LNCAP (cell line): Measurements from ENCODE around the gene PALM3.

Experiments used
- CTCF ChIP-seq: fragments of 450-650 bp; IDR thresholded peaks from 2 replicates; pipeline ENCODE4 v1.5.1; 2017; ENCODE audit warnings: mild to moderate bottlenecking

The PALM3 gene

DNA sequence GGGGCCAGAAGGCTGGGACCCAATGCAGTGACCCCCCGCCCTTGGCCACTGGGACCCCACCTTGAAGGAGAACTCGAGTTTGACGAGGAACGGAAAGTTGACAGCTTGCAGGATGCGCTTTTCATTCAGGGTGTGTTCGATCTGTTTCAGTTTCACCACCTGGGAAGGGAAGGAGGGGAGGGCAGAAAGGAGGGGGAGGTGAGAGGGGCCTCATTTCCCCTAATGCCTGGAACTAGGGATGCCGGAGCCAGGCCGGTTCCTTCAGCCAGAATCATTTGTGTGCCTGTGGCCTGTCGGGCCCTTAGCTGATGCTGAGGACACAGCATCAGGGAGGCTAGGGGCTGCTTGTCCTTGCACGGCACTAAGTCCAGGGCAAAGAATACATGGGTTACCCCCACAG, 40.9 kb upstream of the PALM3 start:
- TF ChIP-seq CTCF, result no peak

DNA sequence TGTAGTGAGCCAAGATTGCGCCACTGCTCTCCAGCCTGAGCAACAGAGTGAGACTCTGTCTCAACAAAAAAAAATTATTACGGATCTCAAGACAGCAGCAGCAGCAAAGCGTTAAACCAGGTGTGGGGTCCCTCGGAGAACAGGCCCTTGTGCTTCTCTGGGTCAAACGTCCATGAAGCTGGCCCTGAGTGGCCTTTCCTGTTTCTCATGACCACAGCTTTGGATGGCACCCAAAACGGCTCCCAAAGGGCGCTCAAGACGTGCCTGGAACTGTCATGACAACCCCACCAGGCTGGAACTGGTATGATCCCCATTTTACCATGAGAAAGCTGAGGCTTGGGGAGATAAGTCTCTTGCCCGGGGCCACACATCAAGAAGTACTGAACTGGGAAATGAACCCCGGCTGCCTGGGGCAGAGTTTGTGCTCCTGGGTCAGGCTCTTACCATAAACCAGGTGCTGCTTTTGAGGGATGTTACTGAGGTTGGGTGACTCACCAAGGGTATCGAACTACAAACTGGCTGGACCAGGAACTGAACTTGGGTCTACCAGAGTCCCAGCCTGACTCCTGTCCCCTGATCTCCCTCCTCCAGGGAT, 40.3 kb upstream of the PALM3 start:
- TF ChIP-seq CTCF, result no peak

DNA sequence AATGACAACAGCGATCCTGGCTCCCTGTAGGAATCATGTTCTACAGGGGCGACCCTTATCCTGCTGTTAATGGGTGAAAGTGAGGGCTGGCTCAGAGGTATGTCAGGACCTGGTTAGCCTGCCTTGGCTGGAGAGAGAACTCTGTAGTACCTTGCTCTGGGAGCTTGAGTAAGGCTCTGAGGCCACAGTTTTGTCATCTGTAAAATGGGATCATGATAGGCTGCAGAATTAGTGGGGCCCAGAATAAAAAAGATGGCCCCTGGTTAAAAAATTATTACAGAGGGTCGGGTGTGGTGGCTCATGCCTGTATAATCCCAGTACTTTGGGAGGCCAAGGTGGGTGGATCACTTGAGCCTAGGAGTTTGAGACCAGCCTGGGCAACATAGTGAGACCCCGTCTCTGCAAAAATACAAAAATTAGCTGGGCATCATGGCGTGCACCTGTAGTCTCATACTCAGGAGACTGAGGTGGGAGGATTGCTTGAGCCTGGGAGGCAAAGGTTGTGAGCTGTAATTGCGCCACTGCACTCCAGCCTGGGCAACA, 39.2 kb upstream of the PALM3 start:
- no peak for TF ChIP-seq CTCF

GRCh38 chr19:14097532-14098151, 35.8 kb upstream of the PALM3 start:
- TF ChIP-seq CTCF, result no peak

- no peak for TF ChIP-seq CTCF
Observed at GRCh38 chr19:14096272-14096992, 34.6 kb upstream of the PALM3 start.

GRCh38 chr19:14094854-14095253, 33.0 kb upstream of the PALM3 start:
- TF ChIP-seq CTCF, result no peak

DNA sequence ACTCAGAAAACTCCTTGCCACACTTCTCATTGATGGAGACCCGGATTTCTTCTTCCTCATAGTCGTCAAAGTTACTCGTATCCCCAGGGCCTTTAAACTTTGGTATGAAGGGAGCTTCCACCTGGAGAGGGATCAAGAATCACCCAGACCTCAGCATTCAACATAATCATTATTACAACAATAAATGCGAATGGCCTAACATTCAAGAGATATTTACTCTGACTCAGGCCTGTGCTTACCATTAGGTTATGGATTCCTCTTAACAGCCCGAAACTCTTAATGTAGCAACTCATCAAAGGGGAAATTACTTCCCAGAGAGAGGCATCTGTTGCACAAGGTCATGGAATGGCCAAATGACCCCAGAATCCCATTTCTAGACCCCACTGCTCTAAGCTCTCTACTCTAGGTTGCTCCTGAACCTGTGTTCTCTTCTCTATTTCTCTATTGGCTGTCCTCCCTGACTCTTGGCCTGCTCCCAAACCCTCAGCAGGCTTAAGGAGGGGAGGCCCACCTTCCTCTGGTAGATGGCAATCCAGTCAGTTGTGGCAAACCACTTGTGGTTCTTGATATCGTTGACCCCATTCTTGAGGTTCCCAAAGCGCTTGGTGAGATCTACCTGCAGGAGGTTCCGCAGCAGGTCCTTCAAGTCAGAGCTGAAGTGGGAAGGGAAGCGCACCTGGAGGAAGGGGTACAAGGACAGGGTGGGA, 31.4 kb upstream of the PALM3 start:
- no peak for TF ChIP-seq CTCF
